ENCODE data around the gene ADORA2A. TPM values are rescaled to one million over a fixed set of nuclear protein-coding genes. Genes with fewer than 3 reads are reported as not detected.

Gene ADORA2A
- total and polyA plus RNA-seq, 2 of the 13 experiments (the other 11 are each of a cell fraction or from before 2014, with no cell fraction given): 3.3 to 5.0 TPM

- TF ChIP-seq, protein P1, sequence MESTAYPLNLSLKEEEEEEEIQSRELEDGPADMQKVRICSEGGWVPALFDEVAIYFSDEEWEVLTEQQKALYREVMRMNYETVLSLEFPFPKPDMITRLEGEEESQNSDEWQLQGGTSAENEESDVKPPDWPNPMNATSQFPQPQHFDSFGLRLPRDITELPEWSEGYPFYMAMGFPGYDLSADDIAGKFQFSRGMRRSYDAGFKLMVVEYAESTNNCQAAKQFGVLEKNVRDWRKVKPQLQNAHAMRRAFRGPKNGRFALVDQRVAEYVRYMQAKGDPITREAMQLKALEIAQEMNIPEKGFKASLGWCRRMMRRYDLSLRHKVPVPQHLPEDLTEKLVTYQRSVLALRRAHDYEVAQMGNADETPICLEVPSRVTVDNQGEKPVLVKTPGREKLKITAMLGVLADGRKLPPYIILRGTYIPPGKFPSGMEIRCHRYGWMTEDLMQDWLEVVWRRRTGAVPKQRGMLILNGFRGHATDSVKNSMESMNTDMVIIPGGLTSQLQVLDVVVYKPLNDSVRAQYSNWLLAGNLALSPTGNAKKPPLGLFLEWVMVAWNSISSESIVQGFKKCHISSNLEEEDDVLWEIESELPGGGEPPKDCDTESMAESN (CRISPR knock-in tag; conservative IDR thresholded peaks at IDR 0.05): no peak
- TF ChIP-seq, protein P2, sequence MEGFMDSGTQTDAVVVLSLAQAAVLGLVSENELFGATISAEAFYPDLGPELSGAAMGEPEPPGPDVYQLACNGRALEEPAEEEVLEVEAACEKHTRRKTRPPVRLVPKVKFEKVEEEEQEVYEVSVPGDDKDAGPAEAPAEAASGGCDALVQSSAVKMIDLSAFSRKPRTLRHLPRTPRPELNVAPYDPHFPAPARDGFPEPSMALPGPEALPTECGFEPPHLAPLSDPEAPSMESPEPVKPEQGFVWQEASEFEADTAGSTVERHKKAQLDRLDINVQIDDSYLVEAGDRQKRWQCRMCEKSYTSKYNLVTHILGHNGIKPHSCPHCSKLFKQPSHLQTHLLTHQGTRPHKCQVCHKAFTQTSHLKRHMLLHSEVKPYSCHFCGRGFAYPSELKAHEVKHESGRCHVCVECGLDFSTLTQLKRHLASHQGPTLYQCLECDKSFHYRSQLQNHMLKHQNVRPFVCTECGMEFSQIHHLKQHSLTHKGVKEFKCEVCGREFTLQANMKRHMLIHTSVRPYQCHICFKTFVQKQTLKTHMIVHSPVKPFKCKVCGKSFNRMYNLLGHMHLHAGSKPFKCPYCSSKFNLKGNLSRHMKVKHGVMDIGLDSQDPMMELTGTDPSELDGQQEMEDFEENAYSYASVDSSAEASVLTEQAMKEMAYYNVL (CRISPR knock-in tag; IDR thresholded peaks at IDR 0.05; ENCODE audit: borderline replicate concordance): no peak; the same call in 1 of the 2 replicates
- no peak for TF ChIP-seq SMC3 (IDR thresholded peaks at IDR 0.05; ENCODE audit: low read length)
- no peak for TF ChIP-seq TAF15 (IDR thresholded peaks at IDR 0.05; ENCODE audit: low read depth, low read length, poor library complexity, severe bottlenecking)
- no peak for TF ChIP-seq SOX6 (IDR thresholded peaks at IDR 0.05)
- no peak for TF ChIP-seq SOX6 (CRISPR knock-in tag; IDR thresholded peaks at IDR 0.05)
- TF ChIP-seq ZNF350 (CRISPR knock-in tag; IDR thresholded peaks at IDR 0.05; ENCODE audit: borderline replicate concordance, low read depth): no peak
- TF ChIP-seq, protein P3, sequence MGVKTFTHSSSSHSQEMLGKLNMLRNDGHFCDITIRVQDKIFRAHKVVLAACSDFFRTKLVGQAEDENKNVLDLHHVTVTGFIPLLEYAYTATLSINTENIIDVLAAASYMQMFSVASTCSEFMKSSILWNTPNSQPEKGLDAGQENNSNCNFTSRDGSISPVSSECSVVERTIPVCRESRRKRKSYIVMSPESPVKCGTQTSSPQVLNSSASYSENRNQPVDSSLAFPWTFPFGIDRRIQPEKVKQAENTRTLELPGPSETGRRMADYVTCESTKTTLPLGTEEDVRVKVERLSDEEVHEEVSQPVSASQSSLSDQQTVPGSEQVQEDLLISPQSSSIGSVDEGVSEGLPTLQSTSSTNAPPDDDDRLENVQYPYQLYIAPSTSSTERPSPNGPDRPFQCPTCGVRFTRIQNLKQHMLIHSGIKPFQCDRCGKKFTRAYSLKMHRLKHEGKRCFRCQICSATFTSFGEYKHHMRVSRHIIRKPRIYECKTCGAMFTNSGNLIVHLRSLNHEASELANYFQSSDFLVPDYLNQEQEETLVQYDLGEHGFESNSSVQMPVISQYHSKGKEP (CRISPR knock-in tag; IDR thresholded peaks at IDR 0.05): no peak
- TF ChIP-seq, protein P4, sequence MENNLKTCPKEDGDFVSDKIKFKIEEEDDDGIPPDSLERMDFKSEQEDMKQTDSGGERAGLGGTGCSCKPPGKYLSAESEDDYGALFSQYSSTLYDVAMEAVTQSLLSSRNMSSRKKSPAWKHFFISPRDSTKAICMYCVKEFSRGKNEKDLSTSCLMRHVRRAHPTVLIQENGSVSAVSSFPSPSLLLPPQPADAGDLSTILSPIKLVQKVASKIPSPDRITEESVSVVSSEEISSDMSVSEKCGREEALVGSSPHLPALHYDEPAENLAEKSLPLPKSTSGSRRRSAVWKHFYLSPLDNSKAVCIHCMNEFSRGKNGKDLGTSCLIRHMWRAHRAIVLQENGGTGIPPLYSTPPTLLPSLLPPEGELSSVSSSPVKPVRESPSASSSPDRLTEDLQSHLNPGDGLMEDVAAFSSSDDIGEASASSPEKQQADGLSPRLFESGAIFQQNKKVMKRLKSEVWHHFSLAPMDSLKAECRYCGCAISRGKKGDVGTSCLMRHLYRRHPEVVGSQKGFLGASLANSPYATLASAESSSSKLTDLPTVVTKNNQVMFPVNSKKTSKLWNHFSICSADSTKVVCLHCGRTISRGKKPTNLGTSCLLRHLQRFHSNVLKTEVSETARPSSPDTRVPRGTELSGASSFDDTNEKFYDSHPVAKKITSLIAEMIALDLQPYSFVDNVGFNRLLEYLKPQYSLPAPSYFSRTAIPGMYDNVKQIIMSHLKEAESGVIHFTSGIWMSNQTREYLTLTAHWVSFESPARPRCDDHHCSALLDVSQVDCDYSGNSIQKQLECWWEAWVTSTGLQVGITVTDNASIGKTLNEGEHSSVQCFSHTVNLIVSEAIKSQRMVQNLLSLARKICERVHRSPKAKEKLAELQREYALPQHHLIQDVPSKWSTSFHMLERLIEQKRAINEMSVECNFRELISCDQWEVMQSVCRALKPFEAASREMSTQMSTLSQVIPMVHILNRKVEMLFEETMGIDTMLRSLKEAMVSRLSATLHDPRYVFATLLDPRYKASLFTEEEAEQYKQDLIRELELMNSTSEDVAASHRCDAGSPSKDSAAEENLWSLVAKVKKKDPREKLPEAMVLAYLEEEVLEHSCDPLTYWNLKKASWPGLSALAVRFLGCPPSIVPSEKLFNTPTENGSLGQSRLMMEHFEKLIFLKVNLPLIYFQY (CRISPR knock-in tag; IDR thresholded peaks at IDR 0.05; ENCODE audit: borderline replicate concordance): no peak
- peak; percentile 72; the same call in 1 of the 2 replicates for TF ChIP-seq REL (CRISPR knock-in tag; conservative IDR thresholded peaks at IDR 0.05)
- TF ChIP-seq, protein P5, sequence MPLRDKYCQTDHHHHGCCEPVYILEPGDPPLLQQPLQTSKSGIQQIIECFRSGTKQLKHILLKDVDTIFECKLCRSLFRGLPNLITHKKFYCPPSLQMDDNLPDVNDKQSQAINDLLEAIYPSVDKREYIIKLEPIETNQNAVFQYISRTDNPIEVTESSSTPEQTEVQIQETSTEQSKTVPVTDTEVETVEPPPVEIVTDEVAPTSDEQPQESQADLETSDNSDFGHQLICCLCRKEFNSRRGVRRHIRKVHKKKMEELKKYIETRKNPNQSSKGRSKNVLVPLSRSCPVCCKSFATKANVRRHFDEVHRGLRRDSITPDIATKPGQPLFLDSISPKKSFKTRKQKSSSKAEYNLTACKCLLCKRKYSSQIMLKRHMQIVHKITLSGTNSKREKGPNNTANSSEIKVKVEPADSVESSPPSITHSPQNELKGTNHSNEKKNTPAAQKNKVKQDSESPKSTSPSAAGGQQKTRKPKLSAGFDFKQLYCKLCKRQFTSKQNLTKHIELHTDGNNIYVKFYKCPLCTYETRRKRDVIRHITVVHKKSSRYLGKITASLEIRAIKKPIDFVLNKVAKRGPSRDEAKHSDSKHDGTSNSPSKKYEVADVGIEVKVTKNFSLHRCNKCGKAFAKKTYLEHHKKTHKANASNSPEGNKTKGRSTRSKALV (CRISPR knock-in tag; IDR thresholded peaks at IDR 0.05): peak; percentile 52; the same call in 1 of the 2 replicates
- no peak for TF ChIP-seq LRRFIP1 (CRISPR knock-in tag; conservative IDR thresholded peaks at IDR 0.05)
These were observed 3.1 kb upstream of the ADORA2A start (continued) for GRCh38 chr22:24424001-24424900.

Data from HepG2 (cell line).